Breast epithelium (tissue), 3 donors: Measurements from ENCODE around the gene GATAD2B.

ENCODE experiments used
- POLR2A ChIP-seq: fragments of 450-650 bp; IDR thresholded peaks from one replicate; pipeline ENCODE4 v1.6.1; 2016; ENCODE audit warnings: antibody characterized with exemption, mild to moderate bottlenecking, moderate library complexity
- POLR2AphosphoS5 ChIP-seq, 3 donors: sonication (generic); formaldehyde crosslinking; IDR thresholded peaks; one replicate each; pipeline ENCODE4 v1.6.1; 2017; ENCODE audit warnings: antibody characterized with exemption in 3 of 3
- TF ChIP-seq, protein P1 (sequence below), 3 donors: fragments of 450-650 bp; IDR thresholded peaks; one replicate each; pipeline ENCODE4 v1.5.1; 2016 to 2017; ENCODE audit warnings: antibody characterized with exemption in 3 of 3, mild to moderate bottlenecking in 3 of 3, moderate library complexity in 3 of 3

DNA sequence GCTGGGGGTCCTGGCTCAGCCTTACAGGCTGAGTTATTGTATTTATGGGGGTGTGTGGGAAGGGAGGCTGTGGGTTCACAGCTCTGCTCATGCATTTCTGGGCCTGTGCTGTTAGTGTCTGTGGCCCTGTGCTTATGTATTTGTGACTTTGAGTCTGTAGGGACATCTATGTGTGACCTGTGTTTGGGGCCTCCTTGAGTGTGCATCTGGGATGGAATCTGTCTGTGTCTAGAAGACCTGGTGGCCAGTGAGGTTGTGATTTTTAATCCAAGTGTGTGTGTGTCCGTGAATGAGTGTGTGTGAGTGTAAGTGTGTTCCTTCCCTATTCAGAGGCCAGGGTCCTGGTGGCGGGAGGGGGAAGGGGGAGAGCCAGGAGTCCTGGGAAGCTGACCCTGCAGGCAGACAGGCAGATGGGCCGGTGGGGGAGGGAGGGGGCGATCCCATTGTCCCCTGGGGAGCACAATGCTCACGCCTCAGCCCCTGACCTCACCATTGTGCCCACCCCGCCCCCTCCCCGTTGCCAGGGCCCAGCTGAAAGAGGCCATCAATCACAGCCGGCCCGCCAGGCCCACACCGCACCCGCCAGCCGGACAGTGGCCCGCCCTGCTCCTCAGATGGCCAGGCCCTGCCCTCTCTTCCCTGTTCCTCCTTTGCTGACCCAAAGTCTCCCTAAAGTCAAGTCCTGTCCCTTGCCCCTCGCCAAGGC lies 128.0 kb downstream of the GATAD2B start:
- TF ChIP-seq POLR2A (no peak), POLR2AphosphoS5 (IDR thresholded peaks at IDR 0.05) (no peak)
- TF ChIP-seq, protein P1, sequence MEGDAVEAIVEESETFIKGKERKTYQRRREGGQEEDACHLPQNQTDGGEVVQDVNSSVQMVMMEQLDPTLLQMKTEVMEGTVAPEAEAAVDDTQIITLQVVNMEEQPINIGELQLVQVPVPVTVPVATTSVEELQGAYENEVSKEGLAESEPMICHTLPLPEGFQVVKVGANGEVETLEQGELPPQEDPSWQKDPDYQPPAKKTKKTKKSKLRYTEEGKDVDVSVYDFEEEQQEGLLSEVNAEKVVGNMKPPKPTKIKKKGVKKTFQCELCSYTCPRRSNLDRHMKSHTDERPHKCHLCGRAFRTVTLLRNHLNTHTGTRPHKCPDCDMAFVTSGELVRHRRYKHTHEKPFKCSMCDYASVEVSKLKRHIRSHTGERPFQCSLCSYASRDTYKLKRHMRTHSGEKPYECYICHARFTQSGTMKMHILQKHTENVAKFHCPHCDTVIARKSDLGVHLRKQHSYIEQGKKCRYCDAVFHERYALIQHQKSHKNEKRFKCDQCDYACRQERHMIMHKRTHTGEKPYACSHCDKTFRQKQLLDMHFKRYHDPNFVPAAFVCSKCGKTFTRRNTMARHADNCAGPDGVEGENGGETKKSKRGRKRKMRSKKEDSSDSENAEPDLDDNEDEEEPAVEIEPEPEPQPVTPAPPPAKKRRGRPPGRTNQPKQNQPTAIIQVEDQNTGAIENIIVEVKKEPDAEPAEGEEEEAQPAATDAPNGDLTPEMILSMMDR (IDR thresholded peaks at IDR 0.05): no peak
